ENCODE results near the gene C11orf21.
"Not testable (repeated sequence)": the region's sequence is repeated elsewhere in the genome, so short reads cannot be mapped to it uniquely, and the experiment has no call there.

C11orf21 gene

DNA sequence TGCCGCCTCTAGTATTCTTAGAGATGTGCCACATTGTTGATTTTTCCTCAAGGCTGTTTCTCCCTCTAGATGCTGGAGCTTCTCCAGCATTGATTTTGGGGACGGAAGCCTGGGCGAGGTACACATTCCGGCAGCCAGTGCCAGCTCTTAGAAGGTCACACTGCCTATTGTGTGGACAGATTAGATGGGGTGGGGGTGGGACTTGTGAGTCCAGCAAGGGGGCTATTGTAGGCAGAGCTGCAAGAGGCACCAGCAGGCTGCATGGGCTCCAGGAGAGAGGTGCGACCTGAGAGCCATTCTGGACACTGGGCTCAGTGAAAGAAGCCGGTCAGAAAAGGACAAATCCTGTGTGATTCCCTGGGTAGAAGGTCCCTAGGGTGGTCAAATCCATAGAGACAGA, 12.4 kb downstream of the C11orf21 start:
- H3K27ac ChIP-seq = no peak overlapping the region
- no peak for TF ChIP-seq CTCF (IDR thresholded peaks at IDR 0.05)

GRCh38 chr11:2287091-2287490, 14.6 kb downstream of the C11orf21 start:
- H3K4me3 ChIP-seq (ENCODE audit: low read depth, low read length) = no peak overlapping the region
- no peaks in the 10 kb centered on the region for H3K27me3 ChIP-seq (ENCODE audit: control insufficient read depth, insufficient read depth, low read length)
- no peaks in the 10 kb centered on the region for H3K4me1 ChIP-seq
- H3K27ac ChIP-seq = no peak overlapping the region
- no peak overlapping the region for H2AFZ ChIP-seq
- no peak for TF ChIP-seq CTCF (IDR thresholded peaks at IDR 0.05)
- H3K79me2 ChIP-seq = no peaks in the 10 kb centered on the region
- no peaks in the 10 kb centered on the region for H3K9me3 ChIP-seq (ENCODE audit: control insufficient read depth, low read length)
- H3K36me3 ChIP-seq (ENCODE audit: control insufficient read depth, insufficient read depth, low read length) = no peaks in the 10 kb centered on the region
- no peak overlapping the region for H3K9ac ChIP-seq
- H3K4me2 ChIP-seq (ENCODE audit: low read length) = no peak overlapping the region

More for the DNA sequence above, 12.4 kb downstream of the C11orf21 start:
- H3K79me2 ChIP-seq = no peaks in the 10 kb centered on the region
- no peaks in the 10 kb centered on the region for H3K27me3 ChIP-seq (ENCODE audit: control insufficient read depth, insufficient read depth, low read length)
- no peaks in the 10 kb centered on the region for H3K4me1 ChIP-seq
- H2AFZ ChIP-seq = no peak overlapping the region
- no peak overlapping the region for H3K4me2 ChIP-seq (ENCODE audit: low read length)
- H3K9me3 ChIP-seq (ENCODE audit: control insufficient read depth, low read length) = no peaks in the 10 kb centered on the region
- H3K36me3 ChIP-seq (ENCODE audit: control insufficient read depth, insufficient read depth, low read length) = no peaks in the 10 kb centered on the region
- H3K9ac ChIP-seq = no peak overlapping the region
- H3K4me3 ChIP-seq (ENCODE audit: low read depth, low read length) = no peak overlapping the region

DNA sequence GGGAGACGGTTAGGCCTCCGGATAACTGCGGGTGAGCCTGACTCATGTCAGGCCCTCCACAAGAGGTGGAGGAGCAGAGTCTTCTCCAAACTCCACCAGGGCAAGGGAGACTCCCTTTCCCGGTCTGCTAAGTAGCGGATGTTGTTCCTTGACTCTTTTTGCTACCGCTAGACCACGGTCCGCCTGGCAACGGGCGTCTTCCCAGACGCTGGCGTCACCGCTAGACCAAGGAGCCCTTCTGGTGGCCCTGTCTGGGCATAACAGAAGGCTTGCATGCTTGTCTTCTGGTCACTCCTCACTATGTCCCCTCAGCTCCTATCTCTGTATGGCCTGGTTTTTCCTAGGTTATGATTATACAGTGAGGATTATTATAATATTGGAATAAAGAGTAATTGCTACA, 15.4 kb downstream of the C11orf21 start:
- not testable (repeated sequence) for H3K9me3 ChIP-seq (ENCODE audit: control insufficient read depth, low read length); H3K4me1 ChIP-seq; H3K79me2 ChIP-seq; H3K36me3 ChIP-seq (ENCODE audit: control insufficient read depth, insufficient read depth, low read length); H3K4me2 ChIP-seq (ENCODE audit: low read length); H2AFZ ChIP-seq; H3K4me3 ChIP-seq (ENCODE audit: low read depth, low read length); H3K9ac ChIP-seq; H3K27me3 ChIP-seq (ENCODE audit: control insufficient read depth, insufficient read depth, low read length); H3K27ac ChIP-seq

- no peaks in the 10 kb centered on the region for H3K9me3 ChIP-seq (ENCODE audit: control insufficient read depth, low read length)
- H3K36me3 ChIP-seq (ENCODE audit: control insufficient read depth, insufficient read depth, low read length) = no peaks in the 10 kb centered on the region
- H3K27me3 ChIP-seq (ENCODE audit: control insufficient read depth, insufficient read depth, low read length) = no peaks in the 10 kb centered on the region
- H3K27ac ChIP-seq = no peak overlapping the region
- H3K9ac ChIP-seq = no peak overlapping the region
- H3K4me3 ChIP-seq (ENCODE audit: low read depth, low read length) = no peak overlapping the region
- TF ChIP-seq CTCF (IDR thresholded peaks at IDR 0.05) = no peak
- no peaks in the 10 kb centered on the region for H3K79me2 ChIP-seq
- H2AFZ ChIP-seq = no peak overlapping the region
- H3K4me2 ChIP-seq (ENCODE audit: low read length) = no peak overlapping the region
- H3K4me1 ChIP-seq = no peaks in the 10 kb centered on the region
Measured at GRCh38 chr11:2280208-2280607, 21.5 kb downstream of the C11orf21 start.

DNA sequence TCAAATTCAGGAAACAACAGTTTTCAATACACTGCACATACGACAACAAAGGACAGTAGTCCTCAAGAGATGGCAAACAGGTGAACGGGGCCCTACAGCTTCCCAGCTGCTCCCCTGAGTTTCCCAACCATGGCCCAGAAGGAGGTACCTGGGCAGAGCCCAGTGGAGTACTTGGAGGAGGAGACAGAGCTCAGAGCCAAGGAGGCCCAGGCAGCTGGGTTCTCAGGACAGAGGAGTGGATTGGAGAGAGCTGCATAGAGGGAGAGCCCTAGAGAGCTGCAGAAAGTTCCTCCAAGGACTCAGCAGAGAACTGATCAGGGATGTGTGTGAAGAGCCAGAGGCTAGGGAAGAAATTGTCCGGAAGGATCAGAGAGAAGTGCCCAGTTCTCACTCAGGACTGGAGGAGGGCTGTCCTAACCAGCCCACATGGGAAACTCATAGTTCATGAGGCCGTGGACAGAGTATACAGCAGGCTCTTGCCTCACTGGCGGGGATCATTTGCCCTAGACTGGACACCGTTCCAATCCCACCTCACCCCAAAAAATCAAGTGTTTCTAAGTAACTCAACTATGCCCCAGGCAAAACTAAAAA, 23.7 kb downstream of the C11orf21 start:
- Histone ChIP-seq H2AFZ (no peak overlapping the region), H3K36me3 (ENCODE audit: control insufficient read depth, insufficient read depth, low read length) (no peaks in the 10 kb centered on the region), H3K27me3 (ENCODE audit: control insufficient read depth, insufficient read depth, low read length) (no peaks in the 10 kb centered on the region), H3K4me2 (ENCODE audit: low read length) (no peak overlapping the region), H3K79me2 (no peaks in the 10 kb centered on the region), H3K9me3 (ENCODE audit: control insufficient read depth, low read length) (no peaks in the 10 kb centered on the region), H3K4me1 (no peaks in the 10 kb centered on the region), H3K27ac (no peak overlapping the region), H3K4me3 (ENCODE audit: low read depth, low read length) (no peak overlapping the region), H3K9ac (no peak overlapping the region)
- TF ChIP-seq CTCF (IDR thresholded peaks at IDR 0.05) = no peak
